Calu3 (cell line): Measurements from ENCODE around the gene IFRD1. TPM values are rescaled to one million over a fixed set of nuclear protein-coding genes. Genes with fewer than 3 reads are reported as not detected.

ENCODE experiments used
- BruUV-seq: library from RNA; stranded (reverse); fragments of 400-500 nt; replicated peaks from 2 replicates; lab custom pipeline; 2021; lab: Mats Ljungman, UMichigan
- CTCF ChIA-PET: fragments of 300-600 bp; sonication (Branson Sonifier 250); formaldehyde crosslinking; loops from one replicate; lab custom pipeline; 2022; ENCODE audit warnings: antibody characterized with exemption; lab: Charles Lee
- DNase-seq: peaks from one replicate; pipeline ENCODE4 v3.0.0; 2022
- H3K27ac Mint-ChIP-seq: one replicate; pipeline ENCODE4 v1.8.0; 2022; ENCODE audit warnings: mixed read lengths; ENCODE audit not compliant: unreplicated experiment
- H3K27me3 Mint-ChIP-seq: one replicate; pipeline ENCODE4 v1.8.0; 2022; ENCODE audit warnings: mixed read lengths; ENCODE audit not compliant: unreplicated experiment
- H3K36me3 Mint-ChIP-seq: one replicate; pipeline ENCODE4 v1.8.0; 2022; ENCODE audit warnings: mild to moderate bottlenecking, moderate library complexity, mixed read lengths; ENCODE audit not compliant: insufficient read depth, unreplicated experiment
- H3K4me1 Mint-ChIP-seq: one replicate; pipeline ENCODE4 v1.8.0; 2022; ENCODE audit warnings: mild to moderate bottlenecking, low read depth, mixed read lengths; ENCODE audit not compliant: unreplicated experiment
- H3K4me3 Mint-ChIP-seq: one replicate; pipeline ENCODE4 v1.8.0; 2022; ENCODE audit warnings: mild to moderate bottlenecking, low read depth, moderate library complexity, mixed read lengths; ENCODE audit not compliant: unreplicated experiment
- H3K9me3 Mint-ChIP-seq: one replicate; pipeline ENCODE4 v1.8.0; 2022; ENCODE audit warnings: low read depth, mixed read lengths; ENCODE audit not compliant: unreplicated experiment
- CTCF ChIP-seq: fragments of 200-600 bp; IDR thresholded peaks from one replicate; pipeline ENCODE4 v1.8.0; 2022; ENCODE audit warnings: antibody characterized with exemption; ENCODE audit not compliant: unreplicated experiment
- intact Hi-C: fragments of 100-400 bp; cut with micrococcal nuclease; formaldehyde crosslinking; loops from one replicate; pipeline ENCODE4 v1.10.0; 2022; ENCODE audit not compliant: unreplicated experiment
- total RNA-seq: library from RNA; stranded (reverse); gene quantifications from 2 replicates; pipeline ENCODE4 v1.2.3, GENCODE V29; 2022

IFRD1 gene
- total RNA-seq, 1 experiment from 2014 or later: 44.6 TPM

DNA sequence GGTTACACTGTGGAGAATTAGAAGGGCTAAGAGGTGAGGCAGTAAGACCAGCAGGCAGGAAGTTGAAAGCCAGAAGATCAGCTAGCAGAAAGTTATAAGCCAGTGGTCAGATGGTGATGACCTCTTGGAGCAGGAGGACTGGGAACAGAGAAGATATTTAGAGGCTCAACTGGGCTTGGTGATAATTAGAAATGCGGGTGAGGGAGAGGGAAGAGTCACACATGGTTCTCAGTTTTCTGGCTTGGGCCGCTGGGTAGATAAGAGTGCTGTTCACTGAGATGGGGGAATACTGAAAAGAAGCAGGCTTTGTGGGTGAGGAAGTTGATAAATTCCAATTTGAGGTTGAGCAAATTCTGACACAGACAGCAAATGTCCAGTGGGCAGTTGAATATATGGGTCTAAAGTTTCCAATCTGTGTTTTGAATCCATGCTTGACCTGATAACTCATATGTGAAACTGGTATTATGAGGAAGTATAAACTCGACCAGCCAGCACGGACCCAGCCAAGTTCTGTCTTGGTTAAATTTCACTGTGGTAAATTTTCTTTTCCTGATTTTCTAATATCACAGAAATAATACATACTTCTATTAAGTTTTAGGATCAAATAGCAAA lies 53.2 kb downstream of the IFRD1 start:
- no peak for DNase-seq
- H3K4me3 Mint-ChIP-seq: no peak overlapping the region
- intact Hi-C loops: no loop called here
- CTCF ChIA-PET: no interaction called here
- H3K4me1 Mint-ChIP-seq: peaks cover 10% of the 10 kb centered on the region
- BruUV-seq: no TSS peak
- H3K27me3 Mint-ChIP-seq: no peaks in the 10 kb centered on the region
- TF ChIP-seq CTCF: no peak
- H3K27ac Mint-ChIP-seq: no peak overlapping the region
- H3K36me3 Mint-ChIP-seq: no peaks in the 10 kb centered on the region
- H3K9me3 Mint-ChIP-seq: no peaks in the 10 kb centered on the region

DNA sequence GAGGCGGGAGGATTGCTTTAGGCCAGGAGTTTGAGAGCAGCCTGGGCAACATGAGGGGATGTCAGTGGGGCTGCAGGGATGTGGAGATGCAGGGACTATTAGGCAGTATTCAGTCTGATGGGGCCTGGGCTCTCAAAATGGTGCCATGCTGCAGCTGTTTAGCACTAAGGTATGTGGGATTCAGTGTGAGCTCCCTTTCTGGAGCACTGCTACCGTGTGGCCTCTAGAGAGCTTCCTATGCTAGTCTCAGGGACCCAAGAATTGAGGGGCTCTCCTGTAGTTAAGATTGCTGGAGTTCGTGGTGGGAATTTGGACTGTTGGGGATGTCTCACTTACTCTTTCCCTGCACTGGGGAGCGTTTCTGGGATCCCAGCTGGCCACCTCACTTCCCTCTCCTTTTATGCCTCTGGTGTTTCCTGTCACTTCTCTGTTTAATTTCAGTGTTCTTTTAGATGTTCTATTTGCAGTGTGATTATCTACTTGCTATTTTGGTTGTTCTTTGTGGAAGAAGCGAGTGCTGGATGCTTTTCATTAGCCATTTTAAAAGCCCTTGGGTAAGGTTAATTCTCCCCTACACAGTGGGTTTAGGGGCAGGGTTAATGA lies 53.9 kb downstream of the IFRD1 start:
- Mint-ChIP-seq H3K27me3 (no peaks in the 10 kb centered on the region), H3K36me3 (no peaks in the 10 kb centered on the region), H3K4me3 (no peak overlapping the region), H3K9me3 (no peaks in the 10 kb centered on the region), H3K4me1 (peaks cover 10% of the 10 kb centered on the region), H3K27ac (no peak overlapping the region)
- no TSS peak for BruUV-seq
- CTCF ChIA-PET: no interaction called here
- intact Hi-C loops: no loop called here
- DNase-seq: no peak
- no peak for TF ChIP-seq CTCF

- Mint-ChIP-seq H3K27ac (no peak overlapping the region), H3K36me3 (no peaks in the 10 kb centered on the region), H3K27me3 (peaks cover 7% of the 10 kb centered on the region), H3K9me3 (no peaks in the 10 kb centered on the region), H3K4me1 (peaks cover 10% of the 10 kb centered on the region), H3K4me3 (no peak overlapping the region)
- no peak for DNase-seq
- intact Hi-C loops: no loop called here
- no peak for TF ChIP-seq CTCF
- CTCF ChIA-PET: no interaction called here
- no TSS peak for BruUV-seq
Observed at GRCh38 chr7:112505495-112505894, 55.2 kb downstream of the IFRD1 start.

GRCh38 chr7:112508404-112508803 lies 58.1 kb downstream of the IFRD1 start:
- no peak for TF ChIP-seq CTCF
- Mint-ChIP-seq H3K27me3 (peaks cover 26% of the 10 kb centered on the region), H3K27ac (no peak overlapping the region), H3K9me3 (no peaks in the 10 kb centered on the region), H3K36me3 (no peaks in the 10 kb centered on the region), H3K4me3 (no peak overlapping the region), H3K4me1 (no peaks in the 10 kb centered on the region)
- intact Hi-C loops: no loop called here
- CTCF ChIA-PET: no interaction called here
- no TSS peak for BruUV-seq
- no peak for DNase-seq
